Glutamatergic neuron (in vitro differentiated cells): Measurements from ENCODE around the gene SERGEF. TPM values are rescaled to one million over a fixed set of nuclear protein-coding genes. Genes with fewer than 3 reads are reported as not detected.
A peak's percentile ranks its signal among the peaks of the same experiment; 100 is the strongest.

Source experiments
- DNase-seq: peaks from one replicate; pipeline ENCODE4 v3.0.0; 2022
- H3K27ac Mint-ChIP-seq: one replicate; pipeline ENCODE4 v1.8.0; 2020; ENCODE audit warnings: mild to moderate bottlenecking, mixed read lengths, inconsistent platforms; ENCODE audit not compliant: unreplicated experiment
- H3K27me3 Mint-ChIP-seq: one replicate; pipeline ENCODE4 v1.8.0; 2020; ENCODE audit warnings: mild to moderate bottlenecking, moderate library complexity, mixed read lengths, inconsistent platforms; ENCODE audit not compliant: unreplicated experiment
- H3K36me3 Mint-ChIP-seq: one replicate; pipeline ENCODE4 v1.8.0; 2020; ENCODE audit warnings: mild to moderate bottlenecking, mixed read lengths, inconsistent platforms; ENCODE audit not compliant: unreplicated experiment
- H3K4me1 Mint-ChIP-seq: one replicate; pipeline ENCODE4 v1.8.0; 2020; ENCODE audit warnings: mild to moderate bottlenecking, low read depth, mixed read lengths, inconsistent platforms; ENCODE audit not compliant: unreplicated experiment
- H3K4me3 Mint-ChIP-seq: one replicate; pipeline ENCODE4 v1.8.0; 2020; ENCODE audit warnings: mild to moderate bottlenecking, mixed read lengths, inconsistent platforms; ENCODE audit not compliant: unreplicated experiment
- H3K9me3 Mint-ChIP-seq: one replicate; pipeline ENCODE4 v1.8.0; 2020; ENCODE audit warnings: mild to moderate bottlenecking, moderate library complexity, mixed read lengths, inconsistent platforms; ENCODE audit not compliant: unreplicated experiment
- CTCF ChIP-seq: fragments of 200-600 bp; sonication (generic); IDR thresholded peaks from one replicate; pipeline ENCODE4 v1.5.0; 2021; ENCODE audit not compliant: partially characterized antibody, unreplicated experiment
- total RNA-seq: library from RNA; stranded (reverse); fragmentation: NEBNext Ultra II Directional; extraction: Animal tissue kit (Norgen Biotek cat#: 25700); gene quantifications from one replicate; pipeline ENCODE4 v1.2.1, GENCODE V29; 2021; ENCODE audit not compliant: unreplicated experiment

Gene SERGEF
- total RNA-seq, 1 donor from 2014 or later: 42.5 TPM

GRCh38 chr11:17803754-17804334, 209.0 kb downstream of the SERGEF start:
- Mint-ChIP-seq H3K4me3 (no peak overlapping the region), H3K27ac (no peak overlapping the region), H3K4me1 (peaks cover 29% of the 10 kb centered on the region), H3K27me3 (no peaks in the 10 kb centered on the region), H3K9me3 (peaks cover 6% of the 10 kb centered on the region), H3K36me3 (no peaks in the 10 kb centered on the region)
- no peak for TF ChIP-seq CTCF
- DNase-seq: no peak

- Mint-ChIP-seq H3K9me3 (peaks cover 8% of the 10 kb centered on the region), H3K27me3 (no peaks in the 10 kb centered on the region), H3K27ac (peak overlapping the region; percentile 11), H3K4me1 (peaks cover 29% of the 10 kb centered on the region), H3K36me3 (no peaks in the 10 kb centered on the region), H3K4me3 (peak overlapping the region; percentile 72)
- no peak for DNase-seq
- no peak for TF ChIP-seq CTCF
These were observed 210.4 kb downstream of the SERGEF start for GRCh38 chr11:17802491-17802890.

GRCh38 chr11:17801166-17801565, 211.7 kb downstream of the SERGEF start:
- DNase-seq: no peak
- Mint-ChIP-seq H3K4me1 (peaks cover 22% of the 10 kb centered on the region), H3K27me3 (no peaks in the 10 kb centered on the region), H3K27ac (peak overlapping the region; percentile 34), H3K4me3 (no peak overlapping the region), H3K9me3 (peaks cover 4% of the 10 kb centered on the region), H3K36me3 (no peaks in the 10 kb centered on the region)
- TF ChIP-seq CTCF: no peak

- Mint-ChIP-seq H3K27ac (no peak overlapping the region), H3K27me3 (peaks cover 2% of the 10 kb centered on the region), H3K4me3 (no peak overlapping the region), H3K4me1 (peaks cover 22% of the 10 kb centered on the region), H3K36me3 (no peaks in the 10 kb centered on the region), H3K9me3 (peaks cover 5% of the 10 kb centered on the region)
- no peak for DNase-seq
- TF ChIP-seq CTCF: no peak
These were observed 213.7 kb downstream of the SERGEF start for GRCh38 chr11:17799147-17799546.

- no peak for DNase-seq
- Mint-ChIP-seq H3K4me3 (no peak overlapping the region), H3K27me3 (peaks cover 2% of the 10 kb centered on the region), H3K9me3 (peaks cover 6% of the 10 kb centered on the region), H3K4me1 (peaks cover 22% of the 10 kb centered on the region), H3K36me3 (no peaks in the 10 kb centered on the region), H3K27ac (no peak overlapping the region)
- no peak for TF ChIP-seq CTCF
These were observed 214.1 kb downstream of the SERGEF start for GRCh38 chr11:17798716-17799115.
